ENCODE results near the gene SDK1. TPM values are rescaled to one million over a fixed set of nuclear protein-coding genes. Genes with fewer than 3 reads are reported as not detected.

Gene SDK1
- total RNA-seq, 1 experiment from 2014 or later = 20.0 TPM

GRCh38 chr7:4245135-4245865 lies 944.2 kb downstream of the SDK1 start:
- Mint-ChIP-seq H3K27me3 (ENCODE audit: unreplicated experiment) (no peaks in the 10 kb centered on the region), H3K9me3 (ENCODE audit: low read depth, unreplicated experiment) (peaks cover 7% of the 10 kb centered on the region), H3K4me3 (ENCODE audit: low read depth, unreplicated experiment) (no peak overlapping the region), H3K4me1 (ENCODE audit: low read depth, unreplicated experiment) (no peaks in the 10 kb centered on the region), H3K36me3 (ENCODE audit: insufficient read depth, unreplicated experiment) (no peaks in the 10 kb centered on the region), H3K27ac (ENCODE audit: unreplicated experiment) (no peak overlapping the region)
- intact Hi-C loops (cut with micrococcal nuclease; ENCODE audit: unreplicated experiment) = no loop called here
- CTCF ChIA-PET = interaction anchor here (0.6 kb wide), 1 partner anchor 11 kb away, joined by 4 read pairs; no protein-coding TSS in a partner anchor
- DNase-seq = no peak
- no TSS peak for BruUV-seq (replicated peaks)
- no peak for TF ChIP-seq CTCF (IDR thresholded peaks at IDR 0.05; ENCODE audit: unreplicated experiment)

- H3K36me3 Mint-ChIP-seq (ENCODE audit: insufficient read depth, unreplicated experiment) = no peaks in the 10 kb centered on the region
- intact Hi-C loops (cut with micrococcal nuclease; ENCODE audit: unreplicated experiment) = no loop called here
- H3K4me1 Mint-ChIP-seq (ENCODE audit: low read depth, unreplicated experiment) = no peaks in the 10 kb centered on the region
- CTCF ChIA-PET = no interaction called here
- no peak for TF ChIP-seq CTCF (IDR thresholded peaks at IDR 0.05; ENCODE audit: unreplicated experiment)
- DNase-seq = no peak
- H3K9me3 Mint-ChIP-seq (ENCODE audit: low read depth, unreplicated experiment) = peaks cover 7% of the 10 kb centered on the region
- no peak overlapping the region for H3K27ac Mint-ChIP-seq (ENCODE audit: unreplicated experiment)
- BruUV-seq (replicated peaks) = no TSS peak
- H3K27me3 Mint-ChIP-seq (ENCODE audit: unreplicated experiment) = no peaks in the 10 kb centered on the region
- H3K4me3 Mint-ChIP-seq (ENCODE audit: low read depth, unreplicated experiment) = no peak overlapping the region
Measured at GRCh38 chr7:4245866-4246470, 944.9 kb downstream of the SDK1 start.

GRCh38 chr7:4246536-4246935 lies 945.5 kb downstream of the SDK1 start:
- no TSS peak for BruUV-seq (replicated peaks)
- CTCF ChIA-PET = no interaction called here
- H3K9me3 Mint-ChIP-seq (ENCODE audit: low read depth, unreplicated experiment) = peaks cover 7% of the 10 kb centered on the region
- H3K4me1 Mint-ChIP-seq (ENCODE audit: low read depth, unreplicated experiment) = no peaks in the 10 kb centered on the region
- no peak overlapping the region for H3K4me3 Mint-ChIP-seq (ENCODE audit: low read depth, unreplicated experiment)
- H3K36me3 Mint-ChIP-seq (ENCODE audit: insufficient read depth, unreplicated experiment) = no peaks in the 10 kb centered on the region
- H3K27me3 Mint-ChIP-seq (ENCODE audit: unreplicated experiment) = no peaks in the 10 kb centered on the region
- no peak overlapping the region for H3K27ac Mint-ChIP-seq (ENCODE audit: unreplicated experiment)
- intact Hi-C loops (cut with micrococcal nuclease; ENCODE audit: unreplicated experiment) = no loop called here
- no peak for TF ChIP-seq CTCF (IDR thresholded peaks at IDR 0.05; ENCODE audit: unreplicated experiment)
- DNase-seq = no peak

- Mint-ChIP-seq H3K9me3 (ENCODE audit: low read depth, unreplicated experiment) (peaks cover 7% of the 10 kb centered on the region), H3K4me1 (ENCODE audit: low read depth, unreplicated experiment) (no peaks in the 10 kb centered on the region), H3K36me3 (ENCODE audit: insufficient read depth, unreplicated experiment) (no peaks in the 10 kb centered on the region), H3K4me3 (ENCODE audit: low read depth, unreplicated experiment) (no peak overlapping the region), H3K27ac (ENCODE audit: unreplicated experiment) (no peak overlapping the region), H3K27me3 (ENCODE audit: unreplicated experiment) (no peaks in the 10 kb centered on the region)
- CTCF ChIA-PET = no interaction called here
- no peak for TF ChIP-seq CTCF (IDR thresholded peaks at IDR 0.05; ENCODE audit: unreplicated experiment)
- intact Hi-C loops (cut with micrococcal nuclease; ENCODE audit: unreplicated experiment) = no loop called here
- DNase-seq = no peak
- no TSS peak for BruUV-seq (replicated peaks)
Measured at GRCh38 chr7:4247106-4247876, 946.2 kb downstream of the SDK1 start.
